ENCODE data around the gene IQUB.
A peak's percentile ranks its signal among the peaks of the same experiment; 100 is the strongest.

DNA sequence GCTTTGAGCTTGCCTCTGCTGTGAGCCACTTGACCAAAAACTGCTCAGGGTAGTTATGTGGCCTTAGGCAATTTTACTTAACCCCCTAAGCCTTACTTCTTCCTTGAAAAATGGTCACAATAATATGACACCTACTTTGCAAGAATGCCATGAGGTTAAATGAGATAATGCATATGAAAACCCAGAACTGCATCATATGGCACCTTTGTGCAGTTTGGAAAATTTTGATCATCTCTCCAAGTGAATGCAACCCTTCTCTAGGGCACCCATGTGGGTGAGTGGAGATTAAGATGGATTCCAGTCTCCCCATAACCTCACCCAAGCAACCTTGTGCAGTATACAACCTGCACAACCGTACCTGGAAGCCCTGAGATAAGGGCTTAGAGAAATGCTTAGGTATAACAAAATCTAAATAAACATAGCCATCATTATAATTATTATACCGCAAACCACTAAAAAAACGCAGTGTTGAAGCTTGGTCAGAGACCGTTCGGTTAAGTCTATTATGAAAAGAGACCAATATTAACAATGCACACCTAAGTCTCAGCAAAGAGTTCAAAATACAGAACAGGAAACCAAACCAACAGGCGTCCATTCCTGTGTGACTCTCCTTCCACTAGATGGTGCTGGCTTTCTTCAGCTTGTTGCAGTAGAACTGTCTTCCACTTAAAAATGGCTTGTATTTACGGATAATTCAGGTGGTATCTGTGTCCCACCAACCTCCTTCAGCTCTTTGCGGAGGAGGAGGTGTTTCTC lies 46.2 kb upstream of the IQUB start:
- TF ChIP-seq POLR2A (IDR thresholded peaks at IDR 0.05) (no peak), CTCF (IDR thresholded peaks at IDR 0.05) (peak in 2 of 3 donors; percentile 30 to 50), EP300 (IDR thresholded peaks at IDR 0.05) (no peak)

All from ovary (tissue), 3 donors.